OCI-M2 (cell line): ENCODE measurements around the gene DNAJC10.
"Not testable (repeated sequence)": the region's sequence is repeated elsewhere in the genome, so short reads cannot be mapped to it uniquely, and the experiment has no call there.

ENCODE experiments used
- DNase-seq: peaks from one replicate; lab custom pipeline; 2025; ENCODE audit not compliant: unreplicated experiment; lab: John Stamatoyannopoulos, UW

The DNAJC10 gene

DNA sequence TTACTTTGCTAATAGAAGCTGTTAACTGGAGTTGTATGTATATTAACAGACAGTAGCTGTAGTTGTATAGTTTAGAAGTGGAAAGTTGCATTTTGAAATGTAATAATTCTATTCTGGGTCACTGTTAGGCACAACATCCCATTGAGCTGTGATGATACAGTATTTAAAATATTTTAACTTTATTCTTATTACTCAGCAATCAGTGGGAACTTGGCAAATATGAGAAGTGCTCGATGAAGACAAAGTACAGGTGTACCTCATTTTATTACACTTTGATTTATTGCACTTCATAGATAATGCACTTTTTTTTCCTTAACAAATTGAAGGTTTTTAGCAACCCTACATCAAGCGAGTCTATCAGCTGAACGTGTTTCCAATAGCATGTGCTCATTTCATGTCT is 8.6 kb downstream of the DNAJC10 start:
- no peak for DNase-seq

GRCh38 chr2:182726473-182726872 is 10.4 kb downstream of the DNAJC10 start:
- DNase-seq = no peak

DNA sequence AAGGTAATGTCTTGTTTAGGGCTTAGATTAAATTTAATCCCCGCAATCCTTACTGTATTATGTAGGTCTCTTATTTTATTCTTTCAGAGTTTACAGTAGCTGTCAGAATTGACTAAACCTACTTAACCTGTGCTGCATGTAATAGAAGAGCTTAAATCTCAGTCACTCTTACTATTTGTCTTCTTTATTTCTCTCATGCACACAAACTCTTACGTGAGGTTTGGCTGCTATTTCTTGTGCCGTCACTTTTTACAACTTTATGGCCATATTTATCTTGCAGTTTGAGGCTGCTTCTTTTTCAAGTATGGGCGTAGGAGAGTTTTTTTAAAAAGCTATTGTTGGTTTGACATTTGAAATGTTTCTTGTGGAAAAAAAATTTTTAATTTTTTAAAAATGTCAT is 12.0 kb downstream of the DNAJC10 start:
- no peak for DNase-seq

DNA sequence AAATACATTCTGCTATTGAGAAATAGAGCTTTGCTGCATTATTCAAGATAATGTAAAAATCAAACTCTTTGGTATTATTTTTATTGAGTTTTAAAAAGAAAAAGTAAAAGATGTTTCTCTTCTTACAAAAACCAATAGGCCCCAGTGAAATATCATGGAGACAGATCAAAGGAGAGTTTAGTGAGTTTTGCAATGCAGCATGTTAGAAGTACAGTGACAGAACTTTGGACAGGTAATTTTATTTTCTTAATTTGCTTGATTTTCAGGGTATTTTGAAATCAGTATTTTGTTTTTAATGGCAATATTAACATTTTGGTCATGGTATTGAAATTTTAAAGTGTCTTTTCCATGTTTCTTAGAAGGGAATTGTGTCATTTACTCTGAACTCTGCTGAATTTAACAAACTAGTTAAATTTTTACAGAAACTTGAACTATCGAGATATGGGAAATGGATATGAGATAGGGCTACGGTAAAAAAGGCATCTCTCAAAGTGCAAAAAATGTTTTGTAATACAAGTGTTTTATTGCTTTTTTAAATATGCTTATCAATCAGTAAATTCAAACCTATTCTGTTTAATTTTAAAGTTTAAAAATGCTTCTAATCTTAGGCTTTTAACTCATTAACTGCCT is 13.8 kb downstream of the DNAJC10 start:
- no peak for DNase-seq

DNA sequence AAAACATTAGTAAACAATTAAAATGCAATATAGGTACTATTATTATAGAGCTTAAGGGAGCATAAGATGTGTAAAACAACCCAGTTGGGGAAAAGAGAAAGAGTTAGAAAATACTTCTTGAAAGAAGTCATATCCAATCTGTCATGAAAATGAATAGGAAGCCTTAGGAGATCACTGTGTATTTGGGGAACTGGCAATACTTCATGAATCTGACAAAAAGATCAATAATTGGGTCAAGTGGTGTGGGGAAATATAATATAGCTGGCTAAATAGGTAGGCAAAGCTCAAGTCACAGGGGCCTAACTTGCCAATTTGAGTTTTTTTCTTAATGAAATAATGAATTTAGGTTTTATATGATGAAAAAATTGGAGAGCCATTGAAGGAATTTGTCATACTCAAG is 14.4 kb downstream of the DNAJC10 start:
- DNase-seq = no peak

DNA sequence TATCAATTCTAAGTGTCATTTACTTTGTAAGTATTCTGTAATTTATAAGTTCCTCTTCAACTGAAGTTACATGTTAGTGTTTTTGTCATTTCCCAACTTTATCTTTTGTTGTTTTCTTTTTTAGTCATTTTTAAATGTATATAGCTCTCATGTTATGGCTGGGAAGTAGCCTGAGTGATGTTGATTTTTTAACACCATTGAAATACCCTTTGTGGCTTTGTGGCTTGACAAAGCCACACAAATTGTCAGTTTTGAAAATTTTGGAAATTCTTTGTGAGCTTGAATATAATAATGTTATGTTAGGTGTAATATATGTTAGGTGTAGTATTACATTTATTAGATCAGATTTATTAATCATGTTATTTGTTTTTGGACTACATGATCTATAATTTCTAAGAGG is 16.7 kb downstream of the DNAJC10 start:
- no peak for DNase-seq

- no peak for DNase-seq
Measured at GRCh38 chr2:182733572-182733971, 17.5 kb downstream of the DNAJC10 start.

DNA sequence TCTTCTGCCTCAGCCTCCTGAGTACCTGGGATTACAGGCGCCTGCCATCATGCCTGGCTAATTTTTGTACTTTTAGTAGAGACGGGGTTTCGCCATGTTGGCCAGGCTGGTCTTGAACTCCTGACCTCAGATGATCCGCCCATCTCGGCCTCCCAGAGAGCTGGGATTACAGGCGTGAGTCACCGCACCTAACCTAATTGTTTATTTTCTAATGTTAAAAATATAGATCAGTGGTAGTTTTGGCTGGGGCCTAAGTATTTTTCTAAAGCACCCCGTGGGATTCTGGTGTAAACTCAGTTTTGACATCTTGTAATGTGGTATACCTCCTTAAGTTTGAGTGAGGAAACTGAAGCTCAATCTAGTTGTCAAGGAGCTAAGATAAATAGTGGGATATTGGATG is 20.8 kb downstream of the DNAJC10 start:
- DNase-seq = not testable (repeated sequence)

GRCh38 chr2:182740701-182741100 is 24.6 kb downstream of the DNAJC10 start:
- DNase-seq = no peak

- DNase-seq = no peak
Measured at GRCh38 chr2:182741620-182742019, 25.6 kb downstream of the DNAJC10 start.

DNA sequence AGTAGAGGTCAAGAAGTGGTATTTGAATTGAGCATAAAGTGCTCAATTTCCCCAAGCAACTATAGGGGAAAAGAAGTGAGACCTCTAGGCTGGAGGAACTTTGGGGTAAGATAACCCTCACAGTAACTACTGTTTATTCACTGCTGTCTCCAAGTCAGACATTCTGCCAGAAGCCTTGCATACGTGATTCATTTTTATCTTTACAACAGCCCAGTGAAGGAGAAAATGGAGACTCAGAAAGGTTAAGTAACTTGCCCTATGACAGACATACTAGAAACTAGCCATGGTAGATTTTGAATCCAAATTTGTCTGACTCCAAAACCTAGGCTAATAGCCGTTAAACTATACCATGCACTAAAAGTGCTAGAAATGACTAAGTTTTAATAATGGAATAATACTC is 28.4 kb downstream of the DNAJC10 start:
- no peak for DNase-seq

GRCh38 chr2:182745061-182745460 is 29.0 kb downstream of the DNAJC10 start:
- DNase-seq = no peak

DNA sequence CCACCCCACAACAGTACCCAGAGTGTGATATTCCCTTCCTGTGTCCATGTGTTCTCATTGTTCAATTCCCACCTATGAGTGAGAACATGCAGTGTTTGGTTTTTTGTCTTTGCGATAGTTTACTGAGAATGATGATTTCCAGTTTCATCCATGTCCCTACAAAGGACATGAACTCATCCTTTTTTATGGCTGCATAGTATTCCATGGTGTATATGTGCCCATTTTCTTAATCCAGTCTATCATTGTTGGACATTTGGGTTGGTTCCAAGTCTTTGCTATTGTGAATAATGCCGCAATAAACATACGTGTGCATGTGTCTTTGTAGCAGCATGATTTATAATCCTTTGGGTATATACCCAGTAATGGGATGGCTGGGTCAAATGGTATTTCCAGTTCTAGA is 29.8 kb downstream of the DNAJC10 start:
- DNase-seq = not testable (repeated sequence)

- no peak for DNase-seq
Measured at GRCh38 chr2:182754231-182754630, 38.2 kb downstream of the DNAJC10 start.

- no peak for DNase-seq
Measured at GRCh38 chr2:182758379-182758778, 42.3 kb downstream of the DNAJC10 start.

GRCh38 chr2:182761903-182762302 is 45.8 kb downstream of the DNAJC10 start:
- DNase-seq = no peak

GRCh38 chr2:182763311-182763912 is 47.4 kb downstream of the DNAJC10 start:
- no peak for DNase-seq

- DNase-seq = no peak
Measured at GRCh38 chr2:182766626-182767025, 50.6 kb downstream of the DNAJC10 start.

- DNase-seq = no peak
Measured at GRCh38 chr2:182767578-182767977, 51.5 kb downstream of the DNAJC10 start.

- DNase-seq = not testable (repeated sequence)
Measured at GRCh38 chr2:182768950-182769349, 52.9 kb downstream of the DNAJC10 start.

- DNase-seq = no peak
Measured at GRCh38 chr2:182779323-182779722, 63.3 kb downstream of the DNAJC10 start.

DNA sequence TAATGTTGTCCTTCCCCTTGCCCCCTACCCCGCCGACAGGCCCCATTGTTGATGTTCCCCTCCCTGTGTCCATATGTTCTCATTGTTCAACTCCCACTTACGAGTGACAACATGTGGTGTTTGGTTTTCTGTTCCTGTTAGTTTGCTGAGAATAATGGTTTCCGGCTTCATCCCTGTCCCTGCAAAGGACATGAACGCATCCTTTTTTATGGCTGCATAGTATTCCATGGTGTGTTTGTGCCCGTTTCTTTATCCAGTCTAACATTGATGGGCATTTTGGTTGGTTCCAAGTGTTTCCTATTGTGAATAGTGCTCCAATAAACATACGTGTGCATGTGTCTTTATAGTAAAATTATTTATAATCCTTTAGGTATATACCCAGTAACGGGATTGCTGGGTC is 65.0 kb downstream of the DNAJC10 start:
- not testable (repeated sequence) for DNase-seq

DNA sequence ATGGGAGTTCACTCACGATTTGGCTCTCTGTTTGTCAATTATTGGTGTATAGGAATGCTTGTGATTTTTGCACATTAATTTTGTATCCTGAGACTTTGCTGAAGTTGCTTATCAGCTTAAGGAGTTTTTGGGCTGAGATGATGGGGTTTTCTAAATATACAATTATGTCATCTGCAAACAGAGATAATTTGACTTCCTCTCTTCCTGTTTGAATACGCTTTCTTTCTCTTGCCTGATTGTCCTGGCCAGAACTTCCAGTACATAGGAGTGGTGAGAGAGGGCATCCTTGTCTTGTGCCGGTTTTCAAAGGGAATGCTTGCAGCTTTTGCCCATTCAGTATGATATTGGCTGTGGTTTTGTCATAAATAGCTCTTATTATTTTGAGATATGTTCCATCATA is 66.6 kb downstream of the DNAJC10 start:
- DNase-seq = not testable (repeated sequence)
